Muscle of arm (tissue), 12 donors: ENCODE results near the gene SRGAP1. TPM values are rescaled to one million over a fixed set of nuclear protein-coding genes. Genes with fewer than 3 reads are reported as not detected.
"Not testable (repeated sequence)": the region's sequence is repeated elsewhere in the genome, so short reads cannot be mapped to it uniquely, and the experiment has no call there.

Experiments used
- DNase-seq: peaks from one replicate; pipeline ENCODE4 v3.0.0-alpha.2; 2013
- polyA plus RNA-seq, 12 donors: library from polyadenylated mRNA; unstranded; fragments of 120-200 nt; gene quantifications; one replicate each; pipeline ENCODE4 v1.2.1, GENCODE V29; 2013; ENCODE audit not compliant: insufficient read length in 12 of 12

The SRGAP1 gene
- polyA plus RNA-seq, 12 donors: 5.1 to 23.3 (median 7.1) TPM; not detected in 1

DNA sequence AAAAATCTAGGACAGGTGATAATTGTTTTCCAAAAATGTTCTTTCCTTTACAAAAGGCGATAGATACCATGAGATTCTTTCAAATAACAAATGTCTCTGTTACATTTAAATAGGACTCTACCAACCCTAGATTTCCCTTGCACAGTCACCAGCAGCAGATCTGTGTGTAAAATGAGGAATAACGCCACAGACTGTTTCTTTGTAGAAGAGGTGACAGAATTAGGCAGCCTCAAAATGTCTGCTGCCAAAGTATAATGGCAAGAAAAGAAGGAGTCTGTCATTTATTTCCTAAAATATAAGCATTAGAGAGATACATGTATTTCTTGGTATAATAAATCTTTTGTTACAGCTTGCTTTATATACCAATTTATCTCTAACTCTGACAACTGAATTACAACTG is 8.5 kb upstream of the SRGAP1 start:
- DNase-seq: no peak

DNA sequence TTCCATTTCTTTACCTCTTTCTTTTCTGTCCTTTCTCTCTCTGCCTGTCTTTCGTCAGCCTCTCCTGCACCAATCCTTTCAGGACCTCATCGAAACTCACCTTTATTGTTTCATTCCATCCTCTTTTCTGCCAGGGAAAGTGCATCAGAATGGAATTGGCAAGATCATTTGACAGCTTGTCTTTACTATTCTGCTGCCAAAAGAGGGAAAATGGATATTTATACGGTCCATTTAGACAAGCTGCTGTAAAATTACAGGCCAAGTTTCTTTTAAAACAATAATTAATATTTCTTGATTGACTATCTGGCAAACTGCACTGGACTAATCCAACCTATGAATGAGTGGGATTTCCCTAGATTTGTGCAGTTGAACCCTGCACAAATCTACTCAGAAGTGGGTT is 7.6 kb upstream of the SRGAP1 start:
- no peak for DNase-seq

DNA sequence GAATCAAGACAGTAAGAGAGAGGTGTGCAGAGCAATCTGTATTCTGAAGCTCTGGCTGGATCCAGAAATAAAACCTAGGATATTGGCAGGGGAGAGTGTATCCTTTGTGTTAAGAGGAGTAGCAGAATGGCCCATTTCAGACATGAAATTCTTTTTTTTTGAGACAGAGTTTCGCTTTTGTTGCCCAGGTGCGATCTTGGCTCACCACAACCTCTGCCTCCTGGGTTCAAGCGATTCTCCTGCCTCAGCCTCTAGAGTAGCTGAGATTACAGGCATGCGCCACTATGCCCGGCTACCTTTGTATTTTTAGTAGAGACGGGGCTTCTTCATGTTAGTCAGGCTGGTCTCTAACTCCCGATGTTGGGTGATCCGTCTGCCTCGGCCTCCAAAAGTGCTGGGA is 6.1 kb upstream of the SRGAP1 start:
- DNase-seq: no peak

DNA sequence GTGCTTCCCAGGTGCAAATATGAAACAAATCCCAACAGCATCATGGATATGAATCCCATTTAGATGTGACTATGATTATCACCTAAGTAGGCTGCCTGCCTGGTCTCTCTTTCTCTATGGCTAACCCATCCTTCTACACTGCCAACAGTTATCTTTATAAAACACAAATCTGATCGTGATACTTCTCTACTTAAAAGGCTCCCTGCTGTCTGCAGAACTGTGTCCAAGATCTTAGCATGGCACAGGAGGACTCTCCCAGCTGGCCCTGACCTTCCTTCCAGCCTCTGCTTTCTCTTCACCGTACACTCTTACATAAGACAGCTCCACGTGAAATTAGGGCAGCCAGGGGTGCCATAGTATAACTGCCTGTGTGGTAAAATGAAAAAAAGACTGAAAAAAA is 3.5 kb upstream of the SRGAP1 start:
- no peak for DNase-seq

DNA sequence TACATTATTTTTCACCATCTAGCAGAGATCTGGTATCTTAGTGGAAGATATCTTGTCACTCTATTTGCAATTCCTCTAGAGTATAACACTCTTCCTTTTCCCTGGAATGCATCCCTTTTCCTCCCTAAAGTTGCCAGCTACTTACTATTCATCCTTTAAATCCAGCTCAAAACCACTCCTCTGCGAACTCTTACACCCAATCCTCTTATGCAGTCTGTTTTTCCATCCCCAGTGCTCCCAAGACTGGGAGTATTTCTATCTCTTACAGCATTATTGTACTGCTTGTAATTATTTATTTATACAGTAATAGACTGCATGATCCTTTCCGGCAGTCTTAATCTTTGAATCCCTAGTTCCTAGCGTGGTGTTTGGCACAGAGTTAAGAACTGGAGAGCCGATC is 2.9 kb upstream of the SRGAP1 start:
- DNase-seq: no peak

DNA sequence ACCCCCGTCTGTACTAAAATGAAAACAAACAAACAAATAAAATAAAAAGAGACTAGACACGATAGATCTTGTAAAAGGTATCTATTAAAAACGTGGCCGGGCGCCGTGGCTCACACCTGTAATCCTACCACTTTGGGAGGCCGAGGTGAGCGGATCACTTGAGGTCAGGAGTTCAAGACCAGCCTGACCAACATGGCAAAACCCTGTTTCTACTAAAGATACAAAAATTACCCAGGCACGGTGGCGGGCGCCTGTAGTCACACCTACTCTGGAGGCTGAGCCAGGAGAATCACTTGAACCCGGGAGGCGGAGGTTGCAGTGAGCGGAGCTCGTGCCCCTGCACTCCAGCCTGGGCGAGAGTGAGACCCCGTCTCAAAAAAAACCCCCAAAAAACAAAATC is 1.8 kb upstream of the SRGAP1 start:
- DNase-seq: not testable (repeated sequence)

DNA sequence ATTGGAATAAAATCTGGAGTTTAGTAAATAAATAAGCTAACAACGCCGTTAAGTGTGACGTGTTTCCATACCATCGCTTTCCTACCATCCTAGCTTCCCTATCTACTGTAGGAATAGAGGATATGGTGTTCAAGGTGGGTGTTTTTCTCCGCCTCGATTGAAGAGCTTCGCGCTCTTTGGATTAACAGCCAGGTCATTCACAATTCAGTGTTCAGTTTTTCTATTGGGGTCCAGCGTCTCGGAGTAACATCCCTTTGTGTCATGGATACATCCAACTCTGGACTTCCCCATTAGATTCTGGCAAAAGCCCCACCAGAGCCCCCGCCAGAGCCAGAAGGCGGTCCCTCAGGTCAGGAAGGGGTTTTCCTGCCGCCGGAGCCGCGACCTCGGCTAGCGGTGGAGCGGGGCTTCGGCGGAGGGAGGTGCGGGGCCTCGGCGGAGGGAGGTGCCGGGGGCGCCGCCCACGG is 1.2 kb upstream of the SRGAP1 start:
- DNase-seq: no peak

DNA sequence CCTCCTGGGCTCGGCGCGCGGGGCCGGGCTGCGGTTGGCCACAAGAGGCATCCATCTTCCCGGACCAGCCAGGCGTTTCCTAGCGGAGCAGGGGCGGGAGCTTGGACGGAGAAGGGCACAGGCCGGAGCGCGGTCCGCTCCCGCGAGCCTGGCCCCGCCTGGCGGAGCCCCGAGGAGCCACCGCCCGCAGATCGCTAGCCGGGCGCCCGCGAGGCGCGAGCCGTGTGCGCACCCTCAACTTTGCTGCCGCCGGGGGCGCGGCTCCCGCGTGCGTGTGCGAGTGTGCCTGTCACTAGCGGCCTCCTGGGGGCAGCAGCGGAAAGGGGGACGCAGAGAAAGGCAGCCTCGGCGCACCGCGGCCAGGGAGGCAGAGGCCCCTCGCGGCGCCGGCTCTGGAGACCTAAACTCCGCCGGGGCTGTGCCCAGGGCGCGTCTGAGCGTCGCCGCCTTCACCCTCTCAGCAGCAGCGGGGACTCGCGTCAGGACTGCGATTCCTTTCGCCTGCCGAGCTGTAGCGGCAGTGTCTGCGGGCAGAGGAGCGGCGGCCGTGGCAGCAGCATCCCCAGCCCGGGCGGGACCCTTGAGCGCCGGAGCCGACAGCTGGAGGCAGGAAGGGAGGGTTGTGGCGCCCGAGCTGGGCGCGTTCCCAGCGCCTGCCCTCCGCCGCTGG is 644 bp upstream of the SRGAP1 start:
- peak; percentile 89 for DNase-seq

DNA sequence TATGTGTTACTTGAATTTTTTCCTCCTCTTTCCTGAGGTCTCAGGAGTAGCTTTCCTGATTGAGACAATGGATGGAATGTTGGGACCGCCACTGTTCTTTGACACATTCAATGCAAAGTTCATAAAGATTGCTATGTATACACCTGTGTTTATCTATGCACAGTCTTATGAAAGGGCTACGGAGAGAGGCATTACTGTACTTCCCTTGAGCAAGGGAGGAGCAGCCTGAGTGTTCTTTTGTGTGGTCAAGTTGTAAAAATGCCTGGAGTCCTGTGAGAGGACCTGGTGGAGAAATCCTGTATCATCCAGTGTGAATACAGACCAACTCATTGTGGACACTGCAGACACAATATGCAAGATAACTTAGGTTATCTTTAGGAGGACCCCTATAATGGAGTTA is 1.2 kb downstream of the SRGAP1 start:
- no peak for DNase-seq

DNA sequence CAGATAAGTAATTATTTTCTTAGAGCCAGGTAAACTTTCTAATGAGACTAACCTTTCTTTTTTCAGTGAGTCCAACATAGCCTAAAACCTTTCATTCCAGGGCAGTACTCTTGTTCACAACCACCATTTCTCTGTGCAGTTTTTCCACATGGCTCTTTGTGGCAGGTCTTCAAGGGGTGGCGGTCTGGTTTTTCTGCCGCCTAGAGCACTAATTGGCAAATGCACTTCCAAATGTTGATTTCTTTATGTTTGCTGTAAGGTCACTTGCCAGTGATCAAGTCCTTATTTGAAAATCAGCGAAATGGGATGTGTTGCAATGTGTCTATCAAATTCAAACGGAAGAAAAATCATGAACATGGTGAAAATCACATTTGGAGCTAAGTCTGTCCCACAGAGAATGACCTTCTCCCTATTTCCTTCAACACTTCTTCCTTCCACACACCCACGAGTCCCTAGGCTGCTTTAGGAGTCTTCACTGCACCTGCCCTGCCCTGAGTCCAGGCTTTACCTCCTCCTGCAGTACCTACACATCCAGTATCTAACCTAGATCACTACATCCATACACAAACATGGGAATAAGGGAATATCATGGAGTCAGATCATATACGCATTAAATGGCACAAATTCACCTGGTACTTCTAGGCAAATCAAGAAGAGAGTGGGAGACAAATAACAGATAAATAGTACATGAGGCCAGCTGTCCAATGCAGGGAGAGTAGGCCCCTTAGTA is 1.9 kb downstream of the SRGAP1 start:
- DNase-seq: no peak

DNA sequence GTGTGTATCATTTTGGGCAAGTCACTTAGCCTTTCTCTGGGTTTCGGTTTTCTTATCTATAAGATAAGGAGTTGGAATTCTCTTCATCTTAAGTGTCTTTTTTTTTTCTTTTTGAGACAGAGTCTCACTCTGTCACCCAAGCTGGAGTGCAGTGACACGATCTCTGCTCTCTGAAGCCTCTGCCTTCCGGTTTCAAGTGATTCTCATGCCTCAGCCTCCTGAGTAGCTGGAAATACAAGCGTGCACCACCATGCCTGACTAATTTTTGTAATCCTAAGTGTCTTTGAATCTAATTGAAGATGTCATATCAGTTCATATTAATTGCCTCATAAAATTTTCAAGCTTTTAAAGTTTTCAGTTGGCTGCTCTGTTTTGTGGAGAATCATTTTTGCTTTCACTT is 4.0 kb downstream of the SRGAP1 start:
- no peak for DNase-seq

DNA sequence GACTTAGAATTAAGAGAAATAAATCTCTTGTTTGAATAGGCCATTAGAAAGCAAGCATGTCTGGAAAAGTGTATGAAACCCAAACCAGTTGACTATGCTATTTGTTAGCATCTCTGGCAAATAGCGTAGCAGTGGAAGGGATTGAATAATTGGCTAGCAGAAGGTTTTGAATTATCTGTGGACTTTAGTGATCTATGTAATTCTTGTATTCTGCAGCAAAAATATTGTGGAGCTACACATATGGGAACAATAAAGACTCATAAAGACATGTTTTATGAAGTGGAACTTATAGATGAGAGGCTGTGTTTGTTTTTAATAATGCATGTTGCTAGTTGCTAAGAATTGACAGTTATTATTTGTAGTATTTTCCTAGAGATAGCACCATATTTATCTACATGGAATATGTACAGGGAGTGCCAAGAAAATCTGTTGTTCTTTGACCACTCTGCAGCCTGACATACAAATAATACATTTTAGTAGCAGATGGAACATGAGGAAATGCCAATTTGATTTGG is 4.7 kb downstream of the SRGAP1 start:
- DNase-seq: peak; percentile 41

DNA sequence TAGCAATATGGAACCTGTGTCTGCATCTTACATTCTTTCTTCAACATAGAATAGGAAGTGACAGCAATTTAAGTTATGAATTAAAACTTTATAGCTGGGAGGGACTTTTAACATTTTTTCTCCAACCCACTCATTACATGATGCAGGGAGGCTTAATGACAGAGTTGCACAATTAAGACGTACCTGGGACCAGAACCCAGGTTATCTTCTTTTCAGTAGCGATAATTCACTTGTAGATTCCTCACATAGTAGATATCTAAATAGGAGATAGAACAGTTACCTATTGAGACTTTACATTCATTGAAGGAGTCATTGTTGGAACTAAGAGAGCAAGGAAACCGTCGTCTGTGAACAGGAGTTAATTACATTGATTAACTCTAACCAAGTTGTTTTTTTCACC is 5.1 kb downstream of the SRGAP1 start:
- no peak for DNase-seq

DNA sequence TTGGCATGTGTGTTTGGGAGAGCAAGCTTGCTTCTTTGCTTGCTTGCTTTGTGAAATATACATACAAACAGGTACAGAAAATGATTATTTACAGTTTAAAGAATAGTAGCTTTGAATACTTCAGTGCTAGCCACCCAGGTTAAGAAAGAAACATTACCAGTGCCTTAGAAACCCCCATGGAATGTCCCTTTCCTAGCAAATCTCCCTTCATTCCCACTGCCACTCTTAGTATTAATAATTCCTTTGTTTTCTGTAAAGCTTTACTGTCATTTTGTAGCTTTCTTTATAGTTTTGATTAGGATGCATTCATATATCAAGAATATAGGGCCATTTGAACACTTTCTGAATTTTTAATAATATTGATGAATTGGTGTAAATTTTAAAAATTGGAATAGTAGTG is 9.5 kb downstream of the SRGAP1 start:
- DNase-seq: no peak

DNA sequence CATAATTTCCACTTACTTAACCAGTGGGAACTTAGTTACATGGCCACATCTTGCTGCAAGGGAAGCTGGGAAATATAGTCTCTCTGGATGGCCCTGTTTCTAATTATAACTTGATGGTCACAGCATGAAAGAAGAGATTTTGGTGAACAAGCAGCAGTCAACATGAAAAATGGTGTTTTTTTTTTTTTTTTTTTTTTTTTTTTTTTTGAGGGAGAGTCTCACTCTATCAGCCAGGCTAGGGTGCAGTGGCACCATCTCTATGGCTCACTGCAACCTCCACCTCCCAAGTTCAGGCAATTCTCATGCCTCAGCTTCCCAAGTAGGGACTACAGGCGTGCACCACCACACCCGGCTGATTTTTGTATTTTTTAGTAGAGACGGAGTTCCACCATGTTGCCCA is 10.8 kb downstream of the SRGAP1 start:
- no peak for DNase-seq

DNA sequence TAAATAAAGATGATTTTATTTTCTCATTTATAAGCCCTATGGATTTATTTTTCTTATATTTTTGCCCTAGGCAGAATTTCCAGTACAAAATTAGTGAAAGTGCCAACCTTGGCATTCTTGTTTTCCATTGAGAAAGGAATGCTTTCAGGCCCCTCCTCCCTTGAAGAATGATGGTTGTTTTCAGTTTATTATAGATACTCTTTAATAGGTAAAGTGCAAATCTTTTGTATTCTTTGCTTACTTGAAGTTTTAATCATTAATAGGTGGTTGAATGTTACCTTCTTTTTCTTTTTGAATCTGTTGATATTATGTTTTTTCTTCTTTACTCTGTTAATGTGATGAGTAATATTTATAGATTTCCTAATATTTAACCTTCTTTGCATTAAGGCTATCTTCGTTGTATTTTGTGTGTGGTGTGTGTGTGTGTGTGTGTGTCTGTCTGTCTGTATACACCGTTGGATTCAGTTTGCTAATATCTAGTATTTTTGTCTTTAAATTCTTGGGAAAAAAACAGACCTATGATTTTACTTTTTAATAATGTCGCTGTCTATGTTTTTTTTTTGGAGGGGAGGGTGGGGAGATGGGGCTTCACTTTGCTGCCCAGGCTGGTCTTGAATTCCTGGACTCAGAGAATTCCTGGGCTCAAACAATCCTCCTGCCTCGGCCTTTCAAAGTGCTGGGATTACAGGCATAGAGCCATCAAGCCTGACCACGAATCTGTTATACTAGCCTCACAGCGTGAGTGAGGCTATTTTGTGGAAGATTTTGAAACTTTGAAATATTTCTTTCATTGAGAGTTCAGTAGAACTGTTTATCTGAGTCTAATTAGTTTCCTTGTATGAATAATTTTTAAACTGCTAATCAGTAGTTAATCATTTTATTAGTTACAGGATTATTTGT is 13.5 kb downstream of the SRGAP1 start:
- no peak for DNase-seq

DNA sequence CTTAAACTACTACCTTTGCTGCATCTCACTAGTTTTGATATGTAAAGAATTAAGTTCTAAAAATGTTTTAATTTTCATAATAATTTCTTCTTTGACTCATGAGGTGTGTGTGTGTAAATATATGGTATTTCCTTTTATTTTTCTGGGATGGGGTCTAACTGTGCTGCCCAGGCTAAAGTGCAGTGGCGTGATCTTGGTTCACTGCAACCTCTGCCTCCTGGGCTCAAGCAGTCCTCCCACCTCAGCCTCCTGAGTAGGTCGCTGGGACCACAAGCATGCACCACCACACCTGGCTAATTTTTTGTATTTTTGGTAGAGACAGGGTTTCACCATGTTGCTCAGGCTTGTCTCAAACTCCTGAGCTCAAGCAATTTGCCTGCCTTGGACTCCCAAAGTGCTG is 15.4 kb downstream of the SRGAP1 start:
- not testable (repeated sequence) for DNase-seq

DNA sequence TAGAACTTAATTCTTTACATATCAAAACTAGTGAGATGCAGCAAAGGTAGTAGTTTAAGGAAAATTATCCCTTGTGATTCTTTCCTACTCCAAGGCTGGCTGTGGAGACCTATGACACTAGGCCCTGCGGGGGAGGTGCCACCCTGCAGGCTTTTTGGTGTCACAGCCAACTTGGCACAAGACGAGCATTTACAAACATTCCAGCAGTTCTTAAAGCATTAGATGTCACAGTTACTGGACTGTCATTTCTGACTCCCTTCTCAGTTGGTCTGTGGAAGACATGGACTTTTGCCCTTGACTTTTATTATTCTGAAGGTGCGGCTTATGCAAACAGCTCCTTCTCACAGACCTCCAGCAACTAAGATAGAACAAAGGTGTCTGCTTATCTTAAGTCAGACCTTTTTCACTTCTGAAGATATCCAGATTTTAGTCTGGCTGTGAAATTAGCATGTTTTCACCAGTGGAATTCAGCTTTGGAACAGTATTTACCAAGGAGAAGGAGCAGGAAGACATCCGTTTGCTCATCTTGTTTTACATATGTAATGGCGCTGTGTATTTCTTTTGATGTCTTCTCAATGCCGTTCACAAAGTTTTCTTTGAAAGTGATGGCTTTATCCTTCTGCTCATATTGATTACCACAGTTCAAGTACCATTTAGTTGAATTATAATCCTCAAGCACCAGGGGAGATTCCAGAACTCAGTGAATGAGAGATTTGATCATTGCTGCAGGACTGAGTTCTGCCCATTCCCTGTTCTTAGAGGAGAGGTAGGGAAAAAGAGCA is 17.9 kb downstream of the SRGAP1 start:
- DNase-seq: no peak

DNA sequence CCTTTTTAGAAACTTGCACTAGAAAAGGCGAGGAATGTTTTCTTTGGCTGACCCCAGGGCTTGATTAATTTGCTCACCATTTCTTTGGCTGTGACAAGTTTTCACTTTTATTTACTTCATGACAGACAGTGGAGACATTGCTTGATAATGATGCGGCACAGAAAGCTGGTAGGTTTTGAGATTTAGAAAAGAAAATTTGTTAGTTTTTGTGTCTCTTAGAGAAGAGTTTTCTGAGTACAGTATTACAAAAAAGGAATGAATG is 18.4 kb downstream of the SRGAP1 start:
- DNase-seq: no peak

DNA sequence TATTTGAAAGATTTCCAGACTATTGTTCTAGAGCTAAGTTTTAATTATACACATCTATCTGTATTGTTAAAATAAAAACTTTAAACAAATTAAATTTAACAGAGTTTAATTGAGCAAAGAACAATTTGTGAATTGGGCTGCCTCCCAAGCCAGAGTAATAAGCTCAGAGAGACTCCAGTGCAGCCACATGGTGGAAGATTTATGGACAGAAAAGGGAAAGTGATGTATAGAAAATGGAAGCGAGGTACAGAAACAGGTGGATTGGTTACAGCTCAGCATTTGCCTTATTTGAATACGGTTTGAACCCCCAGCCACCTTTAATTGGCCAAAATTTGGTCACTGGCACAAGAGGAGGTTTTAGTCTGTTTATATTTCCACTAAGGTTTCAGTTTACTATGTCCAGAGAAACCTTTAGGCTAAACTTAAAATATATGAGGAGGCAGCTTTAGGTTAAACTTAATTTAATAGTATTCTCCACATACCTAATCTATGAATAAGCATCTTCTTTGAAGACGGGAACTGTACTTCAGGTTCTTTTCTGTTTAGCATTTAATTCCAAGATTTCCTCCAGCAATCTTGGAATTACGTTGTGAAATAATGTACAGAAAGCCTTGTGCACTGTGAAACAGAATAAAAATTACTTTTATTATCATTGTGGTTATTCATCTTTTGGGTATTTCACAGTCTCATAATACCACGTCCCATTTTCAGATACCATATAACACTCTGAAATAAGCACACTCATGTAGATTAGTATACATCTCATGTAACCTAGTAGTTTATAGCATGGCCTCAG is 19.4 kb downstream of the SRGAP1 start:
- DNase-seq: no peak

DNA sequence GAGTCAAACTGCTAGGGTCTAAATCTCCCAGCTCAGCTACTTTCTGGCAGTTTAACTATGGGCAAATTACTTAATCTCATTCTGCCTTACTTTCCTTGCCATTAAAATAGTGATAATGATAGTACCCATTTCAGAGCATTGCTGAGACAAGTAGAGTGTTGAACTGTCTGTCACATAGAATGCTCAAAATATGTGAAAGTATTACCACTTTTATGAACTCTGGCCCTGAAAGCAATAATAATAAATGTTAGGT is 19.9 kb downstream of the SRGAP1 start:
- DNase-seq: no peak
